Brain microvascular endothelial cell (primary cell): ENCODE results near the gene WDR82.

Experiments used
- DNase-seq: peaks from one replicate; pipeline ENCODE4 v3.0.0-alpha.2; 2020
- H3K27ac ChIP-seq: fragments of 250-450 bp; sonication (Bioruptor Pico); 2 replicates; pipeline ENCODE4 v1.5.1; 2020; ENCODE audit warnings: mild to moderate bottlenecking, moderate library complexity
- H3K27me3 ChIP-seq: fragments of 250-450 bp; sonication (Bioruptor Pico); replicated peaks from 2 replicates; pipeline ENCODE4 v1.5.1; 2020; ENCODE audit warnings: mild to moderate bottlenecking
- H3K36me3 ChIP-seq: fragments of 250-450 bp; sonication (Bioruptor Pico); replicated peaks from 2 replicates; pipeline ENCODE4 v1.5.1; 2020; ENCODE audit warnings: mild to moderate bottlenecking
- H3K4me3 ChIP-seq: 2 replicates; pipeline ENCODE4 v1.5.1; 2011; ENCODE audit warnings: low read depth, mild to moderate bottlenecking, control low read depth, low read length, moderate library complexity
- CTCF ChIP-seq: IDR thresholded peaks from 2 replicates; pipeline ENCODE4 v1.5.1; 2011; ENCODE audit warnings: low read depth, mild to moderate bottlenecking, moderate library complexity, low read length, control low read depth, inconsistent platforms; ENCODE audit errors: missing control alignments
- in situ Hi-C: cut with HindIII; loops from 2 replicates; pipeline ENCODE4 v1.10.0; 2017; ENCODE audit warnings: low sequenced_read_pairs, low pct_ligation_motif_present

WDR82 gene

GRCh38 chr3:52233108-52233591 lies 45.3 kb downstream of the WDR82 start:
- H3K4me3 ChIP-seq = no peak overlapping the region
- H3K36me3 ChIP-seq = peaks cover 63% of the 10 kb centered on the region
- DNase-seq = no peak

GRCh38 chr3:52232279-52233107 lies 46.0 kb downstream of the WDR82 start:
- no peak for DNase-seq
- Histone ChIP-seq H3K36me3 (peaks cover 63% of the 10 kb centered on the region), H3K27ac (no peak overlapping the region), H3K27me3 (no peaks in the 10 kb centered on the region), H3K4me3 (no peak overlapping the region)
- peak; percentile 18 for TF ChIP-seq CTCF
- in situ Hi-C loops = no loop called here

More at GRCh38 chr3:52233108-52233591, 45.3 kb downstream of the WDR82 start:
- in situ Hi-C loops = no loop called here
- no peaks in the 10 kb centered on the region for H3K27me3 ChIP-seq
- no peak for TF ChIP-seq CTCF
- H3K27ac ChIP-seq = no peak overlapping the region

GRCh38 chr3:52231502-52232278 lies 46.8 kb downstream of the WDR82 start:
- Histone ChIP-seq H3K27ac (no peak overlapping the region), H3K36me3 (peaks cover 63% of the 10 kb centered on the region), H3K27me3 (no peaks in the 10 kb centered on the region), H3K4me3 (no peak overlapping the region)
- TF ChIP-seq CTCF = peak; percentile 91
- no peak for DNase-seq
- in situ Hi-C loops = no loop called here

- no peak for TF ChIP-seq CTCF
- Histone ChIP-seq H3K27ac (no peak overlapping the region), H3K4me3 (no peak overlapping the region), H3K27me3 (no peaks in the 10 kb centered on the region), H3K36me3 (peaks cover 63% of the 10 kb centered on the region)
- in situ Hi-C loops = no loop called here
- no peak for DNase-seq
Observed at GRCh38 chr3:52230889-52231499, 47.5 kb downstream of the WDR82 start.

GRCh38 chr3:52230461-52230860 lies 48.0 kb downstream of the WDR82 start:
- Histone ChIP-seq H3K27me3 (no peaks in the 10 kb centered on the region), H3K4me3 (no peak overlapping the region), H3K36me3 (peaks cover 63% of the 10 kb centered on the region), H3K27ac (no peak overlapping the region)
- no peak for DNase-seq
- no peak for TF ChIP-seq CTCF
- in situ Hi-C loops = no loop called here
